ENCODE measurements around the gene CSNK2A2.
A peak's percentile ranks its signal among the peaks of the same experiment; 100 is the strongest.

CSNK2A2 gene

GRCh38 chr16:58120234-58120633 is 77.7 kb downstream of the CSNK2A2 start:
- peak overlapping the region; percentile 24 for H3K4me3 Mint-ChIP-seq
- DNase-seq = no peak
- peaks cover 57% of the 10 kb centered on the region for H3K4me1 Mint-ChIP-seq
- TF ChIP-seq CTCF (IDR thresholded peaks at IDR 0.05) = no peak
- H3K27me3 Mint-ChIP-seq (ENCODE audit: low read depth, poor library complexity) = no peaks in the 10 kb centered on the region
- H3K9me3 Mint-ChIP-seq = no peaks in the 10 kb centered on the region
- no peak overlapping the region for H3K27ac Mint-ChIP-seq
- H3K36me3 Mint-ChIP-seq (ENCODE audit: low read depth) = peaks cover 22% of the 10 kb centered on the region

GRCh38 chr16:58119509-58119845 is 78.4 kb downstream of the CSNK2A2 start:
- peaks cover 50% of the 10 kb centered on the region for H3K4me1 Mint-ChIP-seq
- no peak overlapping the region for H3K27ac Mint-ChIP-seq
- no peak overlapping the region for H3K4me3 Mint-ChIP-seq
- H3K27me3 Mint-ChIP-seq (ENCODE audit: low read depth, poor library complexity) = no peaks in the 10 kb centered on the region
- TF ChIP-seq CTCF (IDR thresholded peaks at IDR 0.05) = no peak
- peaks cover 30% of the 10 kb centered on the region for H3K36me3 Mint-ChIP-seq (ENCODE audit: low read depth)
- no peak for DNase-seq
- H3K9me3 Mint-ChIP-seq = no peaks in the 10 kb centered on the region

- Mint-ChIP-seq H3K4me3 (no peak overlapping the region), H3K27ac (no peak overlapping the region), H3K9me3 (no peaks in the 10 kb centered on the region), H3K27me3 (ENCODE audit: low read depth, poor library complexity) (no peaks in the 10 kb centered on the region), H3K4me1 (peaks cover 45% of the 10 kb centered on the region), H3K36me3 (ENCODE audit: low read depth) (peaks cover 35% of the 10 kb centered on the region)
- TF ChIP-seq CTCF (IDR thresholded peaks at IDR 0.05) = no peak
- DNase-seq = no peak
Measured at GRCh38 chr16:58118801-58119508, 79.0 kb downstream of the CSNK2A2 start.

GRCh38 chr16:58116529-58116928 is 81.4 kb downstream of the CSNK2A2 start:
- no peak overlapping the region for H3K27ac Mint-ChIP-seq

GRCh38 chr16:58116081-58116480 is 81.8 kb downstream of the CSNK2A2 start:
- Mint-ChIP-seq H3K36me3 (ENCODE audit: low read depth) (peaks cover 56% of the 10 kb centered on the region), H3K9me3 (no peaks in the 10 kb centered on the region), H3K27ac (peak overlapping the region; percentile 81), H3K27me3 (ENCODE audit: low read depth, poor library complexity) (no peaks in the 10 kb centered on the region), H3K4me3 (no peak overlapping the region), H3K4me1 (peaks cover 25% of the 10 kb centered on the region)
- DNase-seq = no peak
- no peak for TF ChIP-seq CTCF (IDR thresholded peaks at IDR 0.05)

More at GRCh38 chr16:58116529-58116928, 81.4 kb downstream of the CSNK2A2 start:
- Mint-ChIP-seq H3K27me3 (ENCODE audit: low read depth, poor library complexity) (no peaks in the 10 kb centered on the region), H3K4me3 (no peak overlapping the region), H3K4me1 (peaks cover 27% of the 10 kb centered on the region), H3K36me3 (ENCODE audit: low read depth) (peaks cover 56% of the 10 kb centered on the region), H3K9me3 (no peaks in the 10 kb centered on the region)
- TF ChIP-seq CTCF (IDR thresholded peaks at IDR 0.05) = no peak
- no peak for DNase-seq

Data from nephron progenitor cell (in vitro differentiated cells).